Esophagus squamous epithelium (tissue), 5 donors: ENCODE measurements around the gene CCDC66. TPM values are rescaled to one million over a fixed set of nuclear protein-coding genes. Genes with fewer than 3 reads are reported as not detected.

ENCODE experiments used
- DNase-seq: peaks from one replicate; lab custom pipeline; 2025; lab: John Stamatoyannopoulos, UW
- H3K27ac ChIP-seq, 4 donors: fragments of 200-600 bp; sonication (generic); one replicate each; pipeline ENCODE4 v1.5.1; 2016 to 2019; ENCODE audit warnings: mild to moderate bottlenecking in 1 of 4
- H3K27me3 ChIP-seq, 4 donors: fragments of 200-600 bp; sonication (generic); 1 replicate in 3 of 4; 2 replicates in 1 of 4; pipeline versions ENCODE4 v1.5.1 to v1.6.0; 2017 to 2021; ENCODE audit warnings: antibody characterized with exemption in 1 of 4
- H3K36me3 ChIP-seq, 3 donors: fragments of 200-600 bp; sonication (generic); one replicate each; pipeline ENCODE4 v1.5.1; 2016 to 2019
- H3K4me1 ChIP-seq, 3 donors: fragments of 200-600 bp; sonication (generic); one replicate each; pipeline ENCODE4 v1.5.1; 2017 to 2019
- H3K4me3 ChIP-seq, 4 donors: fragments of 200-600 bp; sonication (generic); 1 replicate in 3 of 4; 2 replicates in 1 of 4; pipeline ENCODE4 v1.5.1; 2016 to 2019; ENCODE audit warnings: mild to moderate bottlenecking in 2 of 4, moderate library complexity in 1 of 4
- H3K9me3 ChIP-seq, 3 donors: fragments of 200-600 bp; sonication (generic); one replicate each; pipeline ENCODE4 v1.5.1; 2016 to 2019
- POLR2A ChIP-seq, 4 donors: fragments of 450-650 bp; IDR thresholded peaks; one replicate each; pipeline ENCODE4 v1.6.1; 2017; ENCODE audit warnings: antibody characterized with exemption in 4 of 4, mild to moderate bottlenecking in 4 of 4, moderate library complexity in 3 of 4
- WGBS, 2 donors: methylation state at CpG; one replicate each; pipeline ENCODE4 v1.1.5; 2018; 5-methylcytosine and 5-hydroxymethylcytosine counted together
- intact Hi-C: fragments of 100-400 bp; cut with DNase I; formaldehyde crosslinking; loops from one replicate; pipeline ENCODE4 v1.15.0; 2022
- total RNA-seq, 4 donors: library from RNA; depleted of rRNA; stranded (reverse); fragments of >200 nt; gene quantifications; one replicate each; pipeline ENCODE4 v1.1.0, GENCODE V29; 2016
- TF ChIP-seq, protein P1 (sequence below), 6 experiments: fragments of 450-650 bp in 4 of 6; fragments of 200-600 bp in 2 of 6; sonication (generic) in 2 of 6; IDR thresholded peaks; one replicate each; pipeline ENCODE4 v1.5.1; 2016 to 2019; ENCODE audit warnings: antibody characterized with exemption in 6 of 6, mild to moderate bottlenecking in 4 of 6, moderate library complexity in 4 of 6
- donor health status: DM: yes; HTN: yes; CAD: no.

The CCDC66 gene
- total RNA-seq, 4 donors from 2014 or later = 8.1 to 32.6 (median 15.8) TPM

GRCh38 chr3:56655709-56656108 is 98.7 kb downstream of the CCDC66 start:
- WGBS, 2 donors = 83 to 93% methylated on average over 1 of the region's 1 CpG
- Histone ChIP-seq H3K4me1 (no peaks in the 10 kb centered on the region), H3K27ac (no peak overlapping the region), H3K9me3 (no peaks in the 10 kb centered on the region), H3K36me3 (peaks cover 3 to 99% (median 22%) of the 10 kb centered on the region in 3 donors), H3K27me3 (no peaks in the 10 kb centered on the region), H3K4me3 (no peak overlapping the region)
- TF ChIP-seq, protein P1, sequence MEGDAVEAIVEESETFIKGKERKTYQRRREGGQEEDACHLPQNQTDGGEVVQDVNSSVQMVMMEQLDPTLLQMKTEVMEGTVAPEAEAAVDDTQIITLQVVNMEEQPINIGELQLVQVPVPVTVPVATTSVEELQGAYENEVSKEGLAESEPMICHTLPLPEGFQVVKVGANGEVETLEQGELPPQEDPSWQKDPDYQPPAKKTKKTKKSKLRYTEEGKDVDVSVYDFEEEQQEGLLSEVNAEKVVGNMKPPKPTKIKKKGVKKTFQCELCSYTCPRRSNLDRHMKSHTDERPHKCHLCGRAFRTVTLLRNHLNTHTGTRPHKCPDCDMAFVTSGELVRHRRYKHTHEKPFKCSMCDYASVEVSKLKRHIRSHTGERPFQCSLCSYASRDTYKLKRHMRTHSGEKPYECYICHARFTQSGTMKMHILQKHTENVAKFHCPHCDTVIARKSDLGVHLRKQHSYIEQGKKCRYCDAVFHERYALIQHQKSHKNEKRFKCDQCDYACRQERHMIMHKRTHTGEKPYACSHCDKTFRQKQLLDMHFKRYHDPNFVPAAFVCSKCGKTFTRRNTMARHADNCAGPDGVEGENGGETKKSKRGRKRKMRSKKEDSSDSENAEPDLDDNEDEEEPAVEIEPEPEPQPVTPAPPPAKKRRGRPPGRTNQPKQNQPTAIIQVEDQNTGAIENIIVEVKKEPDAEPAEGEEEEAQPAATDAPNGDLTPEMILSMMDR (IDR thresholded peaks at IDR 0.05) = no peak
- no peak for TF ChIP-seq POLR2A (IDR thresholded peaks at IDR 0.05)
- intact Hi-C loops = no loop called here
- no peak for DNase-seq

GRCh38 chr3:56664823-56665222 is 107.8 kb downstream of the CCDC66 start:
- Histone ChIP-seq H3K4me3 (no peak overlapping the region), H3K36me3 (peaks cover 15 to 100% (median 43%) of the 10 kb centered on the region in 3 donors), H3K4me1 (no peaks in the 10 kb centered on the region), H3K9me3 (no peaks in the 10 kb centered on the region), H3K27me3 (no peaks in the 10 kb centered on the region), H3K27ac (no peak overlapping the region)
- intact Hi-C loops = no loop called here
- no peak for DNase-seq
- no peak for TF ChIP-seq POLR2A (IDR thresholded peaks at IDR 0.05)
- 64 to 82% methylated on average over 2 of the region's 2 CpGs for WGBS, 2 donors

DNA sequence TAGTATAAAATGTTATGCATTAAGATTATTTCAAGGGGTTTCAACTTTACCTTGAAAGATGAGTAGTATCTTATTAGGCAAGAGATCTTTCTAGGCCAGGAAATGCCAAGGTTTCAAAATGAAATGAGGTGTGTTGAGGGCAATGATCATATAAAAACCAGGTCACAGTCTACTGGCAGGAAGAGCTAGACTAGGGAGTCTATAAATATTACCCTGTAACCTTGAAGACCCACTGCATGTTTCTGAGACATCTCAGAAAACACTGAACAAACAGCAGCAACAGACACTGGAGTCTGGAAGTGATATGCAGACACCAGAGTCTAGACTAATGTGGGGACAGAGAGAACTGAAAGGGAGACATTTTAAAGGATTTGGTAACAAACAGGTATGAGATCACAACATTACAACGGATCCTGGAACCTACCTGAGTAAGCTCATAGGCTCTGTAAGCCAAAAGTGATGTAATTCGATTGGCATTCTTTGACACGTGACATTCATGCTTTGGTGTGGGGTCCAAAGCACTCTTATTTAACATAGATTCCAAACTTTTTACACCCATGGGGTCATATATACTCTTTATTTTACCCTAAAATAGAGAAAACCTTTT is 111.1 kb downstream of the CCDC66 start:
- Histone ChIP-seq H3K9me3 (no peaks in the 10 kb centered on the region), H3K27me3 (no peaks in the 10 kb centered on the region), H3K36me3 (peaks cover 4 to 100% (median 38%) of the 10 kb centered on the region in 3 donors), H3K27ac (no peak overlapping the region), H3K4me1 (no peaks in the 10 kb centered on the region), H3K4me3 (no peak overlapping the region)
- WGBS, 2 donors = 57 to 68% methylated on average over 3 of the region's 3 CpGs
- intact Hi-C loops = no loop called here
- TF ChIP-seq, protein P1 (IDR thresholded peaks at IDR 0.05) = no peak
- TF ChIP-seq POLR2A (IDR thresholded peaks at IDR 0.05) = no peak
- no peak for DNase-seq

Other genes with a start within 250 kb of the CCDC66 start
- gene ERC2, start 88.7 kb upstream of the CCDC66 start, total RNA-seq = 1 to 10 TPM in 2 of 4 donors, under 1 TPM in 2; 0.12 to 1.9 (median 0.86) TPM
- 10 to 100 TPM; 36.6 to 59.3 (median 49.3) TPM for gene TASOR, start 126.1 kb downstream of the CCDC66 start, total RNA-seq
- 10 to 100 TPM; 20.6 to 26.3 (median 24.7) TPM for gene ARHGEF3, start 244.8 kb downstream of the CCDC66 start, total RNA-seq